ENCODE results near the gene DGKQ. TPM values are rescaled to one million over a fixed set of nuclear protein-coding genes. Genes with fewer than 3 reads are reported as not detected.

The DGKQ gene
- total and polyA plus RNA-seq, 2 of the 8 experiments (the other 6 are each of a cell fraction or from before 2014, with no cell fraction given), result 7.3 to 9.7 TPM

DNA sequence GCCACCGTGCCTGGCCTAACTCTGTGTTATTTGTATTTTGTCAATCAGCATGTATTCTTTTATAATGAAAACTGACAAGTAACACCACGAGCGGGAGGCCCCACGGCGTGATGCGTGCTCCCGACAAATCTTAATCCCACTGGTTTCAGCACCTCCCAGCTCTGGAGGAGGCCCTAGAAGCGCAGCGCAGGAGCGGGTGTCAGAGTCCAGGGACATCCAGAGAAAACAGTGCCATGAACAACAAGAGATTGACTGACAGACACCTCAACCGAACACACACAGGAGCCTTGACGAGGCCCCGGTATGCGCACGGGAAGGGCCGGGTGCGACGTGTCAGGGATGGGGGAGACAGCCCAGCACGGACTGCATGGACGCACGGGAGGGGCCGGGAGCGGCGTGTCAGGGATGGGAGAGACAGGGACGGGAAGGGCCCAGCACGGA is 64.2 kb downstream of the DGKQ start:
- Histone ChIP-seq H3K23ac (ENCODE audit: insufficient read length) (no peak overlapping the region), H3K23me2 (ENCODE audit: low read depth, low read length) (no peaks in the 10 kb centered on the region), H4K8ac (ENCODE audit: extremely low read depth, insufficient read depth, low read length) (no peak overlapping the region; the same call in none of the 2 replicates), H3K79me2 (ENCODE audit: control insufficient read depth in 1 of 2, insufficient read depth in 2 of 2, low read length in 2 of 2) (peaks cover 0 to 6% of the 10 kb centered on the region in 2 experiments; a peak in 2 of 4 replicates), H3K14ac (ENCODE audit: insufficient read length) (no peak overlapping the region), H3K36me3 (ENCODE audit: control insufficient read depth in 2 of 4, insufficient read depth in 4 of 4, low read length in 3 of 4) (peaks cover 0 to 8% (median 3%) of the 10 kb centered on the region in 4 experiments; a peak in 3 of 8 replicates), H2BK20ac (ENCODE audit: low read length) (no peak overlapping the region), H3K4me3 (ENCODE audit: extremely low read depth in 1 of 4, insufficient read depth in 2 of 4, low read depth in 3 of 4, low read length in 4 of 4) (no peak overlapping the region), H2BK5ac (ENCODE audit: low read depth, low read length) (no peak overlapping the region), H4K91ac (replicated peaks; ENCODE audit: insufficient read length, low read length) (no peak overlapping the region), H4K20me1 (replicated peaks in 1 of 2; ENCODE audit: control insufficient read depth in 1 of 2, insufficient read depth in 2 of 2, low read length in 2 of 2) (peaks cover 6 to 7% of the 10 kb centered on the region in 2 experiments), H3K18ac (ENCODE audit: extremely low read depth, low read length) (no peak overlapping the region), H3K56ac (replicated peaks; ENCODE audit: insufficient read length, low read depth, low read length) (no peak overlapping the region), H2AK5ac (ENCODE audit: low read depth, low read length) (no peak overlapping the region), H4K5ac (ENCODE audit: insufficient read length, low read depth, low read length) (no peak overlapping the region), H3K79me1 (ENCODE audit: low read depth, low read length) (peaks cover 8% of the 10 kb centered on the region; the same call in 1 of the 2 replicates), H2AFZ (ENCODE audit: low read length) (no peak overlapping the region), H3K9ac (replicated peaks in 1 of 4; ENCODE audit: extremely low read depth in 1 of 4, low read depth in 3 of 4, low read length in 3 of 4) (no peak overlapping the region), H3K9me3 (ENCODE audit: insufficient read depth in 2 of 2, low read depth in 1 of 2, low read length in 1 of 2) (peaks cover 0 to 10% of the 10 kb centered on the region in 2 experiments; a peak in 1 of 4 replicates), H2BK15ac (ENCODE audit: low read length) (no peak overlapping the region), H2BK12ac (ENCODE audit: low read depth, low read length) (no peak overlapping the region), H3K4ac (replicated peaks; ENCODE audit: insufficient read length, low read depth, low read length) (no peak overlapping the region), H2BK120ac (replicated peaks; ENCODE audit: low read depth, low read length) (no peak overlapping the region), H3K27ac (ENCODE audit: low read depth, low read length) (no peak overlapping the region), H3K4me2 (ENCODE audit: insufficient read depth in 1 of 2, low read depth in 2 of 2, low read length in 2 of 2) (no peak overlapping the region), H3K4me1 (replicated peaks in 1 of 4; ENCODE audit: control insufficient read depth in 3 of 4, insufficient read depth in 4 of 4, low read length in 3 of 4) (no peaks in the 10 kb centered on the region), H3K27me3 (replicated peaks in 1 of 4; ENCODE audit: control insufficient read depth in 3 of 4, extremely low read depth in 1 of 4, insufficient read depth in 3 of 4, low read length in 3 of 4) (no peaks in the 10 kb centered on the region; a peak in 1 of 7 replicates)
- TF ChIP-seq SIN3A (conservative IDR thresholded peaks at IDR 0.05 in 1 of 2, IDR thresholded peaks at IDR 0.05 in 1 of 2; ENCODE audit: low read depth in 1 of 2, low read length in 2 of 2) (no peak), BACH1 (IDR thresholded peaks at IDR 0.05; ENCODE audit: low read length) (no peak), MAFK (IDR thresholded peaks at IDR 0.05; ENCODE audit: low read depth, low read length) (no peak), FOSL1 (IDR thresholded peaks at IDR 0.05; ENCODE audit: insufficient read depth, low read depth, low read length) (no peak), CHD1 (IDR thresholded peaks at IDR 0.05; ENCODE audit: low read depth, low read length) (no peak), POLR2AphosphoS5 (IDR thresholded peaks at IDR 0.05; ENCODE audit: low read depth, low read length) (no peak), CREB1 (IDR thresholded peaks at IDR 0.05) (no peak), TEAD4 (IDR thresholded peaks at IDR 0.05; ENCODE audit: low read depth, low read length) (no peak), POU5F1 (IDR thresholded peaks at IDR 0.05; ENCODE audit: low read depth, low read length) (no peak), EGR1 (IDR thresholded peaks at IDR 0.05; ENCODE audit: borderline replicate concordance, low read depth, low read length) (no peak), SIX5 (IDR thresholded peaks at IDR 0.05; ENCODE audit: low read depth, low read length) (no peak), TAF1 (IDR thresholded peaks at IDR 0.05; ENCODE audit: low read depth, low read length) (no peak)
- no peak for FAIRE-seq
- 94% methylated on average over 26 of the region's 26 CpGs; no CpG with 5 or more reads in 1 of the 2 experiments for WGBS, 2 experiments (ENCODE audit: extremely low coverage in 1 of 2, insufficient coverage in 1 of 2, insufficient read length in 1 of 2, insufficient replicate concordance in 2 of 2, low coverage in 1 of 2, low lambda C conversion rate in 2 of 2, missing lambda C conversion rate in 1 of 2)
- POLR2A ChIA-PET (ENCODE audit: partially characterized antibody), result no interaction called here
- no peak for DNase-seq (ENCODE audit: low read depth in 1 of 2, low spot score in 2 of 2)
- CTCF ChIA-PET (ENCODE audit: partially characterized antibody), result interaction anchor here (1.3 to 2.6 kb wide), 2 partner anchors 12 to 18 kb away, joined by 7 to 9 read pairs; no protein-coding TSS in a partner anchor

All from H1 (cell line).